ENCODE measurements around the gene NDUFB1.

Gene NDUFB1

GRCh38 chr14:92106143-92106926 lies 15.2 kb downstream of the NDUFB1 start, which contains the start of gene ATXN3:
Gene ATXN3, minus strand, starts transcription at chr14:92106582. Its CDS starts 30 bp downstream, at chr14:92106552.
- Histone ChIP-seq H3K27ac (peak within 1 kb of the TSS; percentile 94 to 96), H3K4me3 (peak within 1 kb of the TSS; percentile 69 to 97), H3K4me1 (peaks cover 0 to 36% (median 27%) of the 10 kb centered on the region in 4 donors), H3K9me3 (no peaks in the 10 kb centered on the region), H3K36me3 (no peaks in the 10 kb centered on the region), H3K27me3 (no peaks in the 10 kb centered on the region)
- intact Hi-C loops (cut with DNase I; ENCODE audit: low total_unique reads), result loop anchor here (10.0 kb wide), 1 partner anchor 62 kb away; the partner anchor contains the start of gene TRIP11
- DNase-seq, result peak; percentile 97 to 98
- peak; percentile 66 to 74 for TF ChIP-seq CTCF (IDR thresholded peaks at IDR 0.05)

- no peaks in the 10 kb centered on the region for H3K9me3 ChIP-seq
- H3K27ac ChIP-seq, result peak overlapping the region; percentile 94 to 96
- peaks cover 0 to 36% (median 27%) of the 10 kb centered on the region in 4 donors for H3K4me1 ChIP-seq
- peak; percentile 74 to 81 for DNase-seq
- H3K4me3 ChIP-seq, result peak overlapping the region; percentile 69 to 97
- no peak for TF ChIP-seq CTCF (IDR thresholded peaks at IDR 0.05)
- intact Hi-C loops (cut with DNase I; ENCODE audit: low total_unique reads), result loop anchor here (10.0 kb wide), 1 partner anchor 61 kb away; the partner anchor contains the start of gene TRIP11
- H3K36me3 ChIP-seq, result no peaks in the 10 kb centered on the region
- no peaks in the 10 kb centered on the region for H3K27me3 ChIP-seq
Measured at GRCh38 chr14:92105893-92106142, 15.7 kb downstream of the NDUFB1 start.

GRCh38 chr14:92105073-92105892 lies 16.2 kb downstream of the NDUFB1 start:
- Histone ChIP-seq H3K9me3 (no peaks in the 10 kb centered on the region), H3K27me3 (no peaks in the 10 kb centered on the region), H3K4me3 (peak overlapping the region; percentile 69 to 97), H3K36me3 (no peaks in the 10 kb centered on the region), H3K27ac (peak overlapping the region; percentile 94 to 96), H3K4me1 (peaks cover 0 to 41% (median 28%) of the 10 kb centered on the region in 4 donors)
- TF ChIP-seq CTCF (IDR thresholded peaks at IDR 0.05), result no peak
- no peak for DNase-seq
- intact Hi-C loops (cut with DNase I; ENCODE audit: low total_unique reads), result loop anchor here (10.0 kb wide), 1 partner anchor 60 kb away; the partner anchor contains the start of gene TRIP11

GRCh38 chr14:92103363-92103989 lies 18.0 kb downstream of the NDUFB1 start:
- H3K27ac ChIP-seq, result no peak overlapping the region
- peaks cover 0 to 48% (median 28%) of the 10 kb centered on the region in 4 donors for H3K4me1 ChIP-seq
- intact Hi-C loops (cut with DNase I; ENCODE audit: low total_unique reads), result loop anchor here (10.0 kb wide), 1 partner anchor 59 kb away; the partner anchor contains the start of gene TRIP11

More at GRCh38 chr14:92103363-92103989, 18.0 kb downstream of the NDUFB1 start:
- no peaks in the 10 kb centered on the region for H3K9me3 ChIP-seq
- H3K36me3 ChIP-seq, result no peaks in the 10 kb centered on the region
- no peak for DNase-seq
- TF ChIP-seq CTCF (IDR thresholded peaks at IDR 0.05), result no peak
- no peak overlapping the region for H3K4me3 ChIP-seq
- no peaks in the 10 kb centered on the region for H3K27me3 ChIP-seq
